Measurements from ENCODE around the gene GLP1R.

The GLP1R gene

DNA sequence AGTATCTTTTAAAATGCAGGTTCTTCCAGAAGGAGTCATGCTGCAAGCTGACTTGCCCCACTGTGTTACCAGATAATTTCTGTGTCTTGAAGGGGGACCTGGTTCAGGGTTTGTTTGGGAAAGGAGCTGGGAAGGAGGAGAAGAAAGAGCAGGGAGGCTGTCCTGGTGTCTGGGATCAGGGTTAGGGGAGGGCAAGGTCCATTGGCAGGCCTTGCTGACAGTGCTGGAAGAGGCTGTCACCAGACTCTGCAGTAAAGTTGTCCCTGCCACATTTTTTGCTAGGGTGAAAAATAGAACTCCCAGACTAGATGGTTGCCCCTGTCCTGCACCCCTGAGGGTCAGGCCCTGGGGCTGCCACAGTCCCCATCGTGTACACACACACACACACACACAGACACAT is 14.9 kb downstream of the GLP1R start:
- no peak for DNase-seq

DNA sequence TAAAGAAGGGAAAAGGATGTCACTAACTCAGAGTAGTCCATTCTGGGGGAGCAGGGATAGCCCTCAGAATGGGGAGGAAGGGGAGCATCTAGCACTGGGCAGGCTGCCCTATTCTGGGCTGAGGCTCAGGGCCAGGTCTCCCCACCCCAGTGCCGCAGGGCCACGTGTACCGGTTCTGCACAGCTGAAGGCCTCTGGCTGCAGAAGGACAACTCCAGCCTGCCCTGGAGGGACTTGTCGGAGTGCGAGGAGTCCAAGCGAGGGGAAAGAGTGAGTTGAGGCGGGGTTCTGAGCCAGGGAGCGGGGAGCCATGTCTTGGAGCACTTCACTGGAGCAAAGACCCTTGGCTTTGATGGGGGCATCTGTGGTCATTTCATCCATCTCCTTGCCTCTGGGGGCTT is 17.0 kb downstream of the GLP1R start:
- DNase-seq = no peak

DNA sequence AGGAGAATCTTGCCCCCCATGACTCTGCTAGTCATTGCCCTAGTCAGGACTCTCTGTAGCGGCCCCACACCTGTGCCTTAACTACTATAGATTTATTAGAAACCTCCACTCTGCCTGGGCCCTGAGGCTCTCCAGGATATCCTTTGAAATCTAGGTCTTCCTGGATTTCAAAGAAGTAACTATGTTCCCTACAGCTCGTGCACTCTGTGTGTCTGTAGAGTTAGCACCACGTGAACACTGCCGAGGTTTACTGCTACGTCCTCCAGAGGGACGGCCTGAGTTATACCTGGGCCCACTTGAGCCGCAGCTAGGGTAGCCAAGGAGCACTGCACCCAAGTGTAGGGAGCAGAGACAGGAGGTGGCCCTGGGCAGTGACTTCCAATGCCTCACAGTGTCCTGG is 19.8 kb downstream of the GLP1R start:
- DNase-seq = no peak

DNA sequence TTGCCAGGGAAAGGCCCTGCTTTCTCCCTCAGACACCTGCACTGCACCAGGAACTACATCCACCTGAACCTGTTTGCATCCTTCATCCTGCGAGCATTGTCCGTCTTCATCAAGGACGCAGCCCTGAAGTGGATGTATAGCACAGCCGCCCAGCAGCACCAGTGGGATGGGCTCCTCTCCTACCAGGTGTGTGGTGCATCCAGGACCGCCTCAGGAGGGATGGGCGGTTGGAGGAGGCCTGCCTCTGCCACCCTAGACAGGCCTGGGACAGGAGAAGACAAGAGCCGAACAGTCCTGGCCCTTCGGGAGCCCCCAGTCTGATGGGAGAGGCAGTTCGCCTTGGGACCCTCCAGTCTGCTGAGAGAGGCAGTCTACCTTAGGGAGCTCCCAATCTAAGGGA is 24.2 kb downstream of the GLP1R start:
- DNase-seq = no peak

DNA sequence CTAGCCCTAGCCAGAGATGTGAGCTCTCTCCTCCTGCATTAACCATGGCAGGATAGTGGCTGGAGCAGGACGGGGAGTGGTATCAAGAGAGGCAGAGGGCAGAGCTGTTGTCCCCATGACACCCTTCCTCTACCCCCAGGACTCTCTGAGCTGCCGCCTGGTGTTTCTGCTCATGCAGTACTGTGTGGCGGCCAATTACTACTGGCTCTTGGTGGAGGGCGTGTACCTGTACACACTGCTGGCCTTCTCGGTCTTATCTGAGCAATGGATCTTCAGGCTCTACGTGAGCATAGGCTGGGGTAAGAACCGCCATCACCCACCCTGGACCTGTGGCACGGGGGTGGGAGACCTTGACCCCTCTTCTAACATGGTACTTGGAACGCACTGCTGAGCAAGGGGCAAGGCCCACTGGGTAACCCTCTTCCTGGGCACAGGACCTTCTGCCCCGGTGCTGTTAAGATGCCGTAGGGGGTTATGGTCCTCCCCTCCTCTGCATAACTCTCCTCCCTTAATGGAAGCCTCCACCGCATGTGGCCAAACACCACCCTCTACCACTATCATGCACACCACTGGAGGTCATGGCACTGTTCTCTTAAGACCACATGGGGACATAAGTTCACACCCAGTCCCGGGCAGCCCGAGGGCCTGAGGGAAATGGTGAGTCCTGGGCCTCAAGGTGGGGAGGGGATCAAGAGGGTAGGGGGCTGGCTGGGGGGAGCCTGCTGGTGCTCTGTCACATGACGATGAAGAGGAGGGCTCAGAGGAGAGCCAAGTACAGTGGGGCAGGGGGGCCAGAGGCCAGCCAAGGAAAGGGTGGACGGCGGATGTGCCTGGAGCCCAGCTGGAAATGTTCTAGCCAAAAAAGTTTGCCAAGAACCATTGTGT is 25.1 kb downstream of the GLP1R start:
- no peak for DNase-seq

DNA sequence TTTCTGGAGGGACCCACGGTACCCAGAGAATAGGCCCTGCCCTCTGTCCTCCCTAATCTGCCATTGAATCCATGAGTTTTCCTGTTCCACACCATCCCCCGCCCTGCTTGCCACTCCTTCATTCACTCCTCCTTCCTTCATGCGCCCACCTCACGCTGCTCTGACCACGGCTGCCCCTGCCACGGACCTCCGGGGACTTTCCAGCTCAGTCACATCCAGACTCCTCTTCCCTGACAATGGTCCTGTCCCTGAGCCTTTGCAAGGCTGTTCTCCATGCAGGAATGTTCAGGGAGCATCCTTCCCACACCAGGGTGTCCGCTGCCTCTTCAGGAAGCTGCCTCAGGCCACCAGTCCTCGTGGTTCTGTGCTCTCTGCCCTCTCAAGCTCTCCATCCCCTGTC is 25.9 kb downstream of the GLP1R start:
- DNase-seq = no peak

DNA sequence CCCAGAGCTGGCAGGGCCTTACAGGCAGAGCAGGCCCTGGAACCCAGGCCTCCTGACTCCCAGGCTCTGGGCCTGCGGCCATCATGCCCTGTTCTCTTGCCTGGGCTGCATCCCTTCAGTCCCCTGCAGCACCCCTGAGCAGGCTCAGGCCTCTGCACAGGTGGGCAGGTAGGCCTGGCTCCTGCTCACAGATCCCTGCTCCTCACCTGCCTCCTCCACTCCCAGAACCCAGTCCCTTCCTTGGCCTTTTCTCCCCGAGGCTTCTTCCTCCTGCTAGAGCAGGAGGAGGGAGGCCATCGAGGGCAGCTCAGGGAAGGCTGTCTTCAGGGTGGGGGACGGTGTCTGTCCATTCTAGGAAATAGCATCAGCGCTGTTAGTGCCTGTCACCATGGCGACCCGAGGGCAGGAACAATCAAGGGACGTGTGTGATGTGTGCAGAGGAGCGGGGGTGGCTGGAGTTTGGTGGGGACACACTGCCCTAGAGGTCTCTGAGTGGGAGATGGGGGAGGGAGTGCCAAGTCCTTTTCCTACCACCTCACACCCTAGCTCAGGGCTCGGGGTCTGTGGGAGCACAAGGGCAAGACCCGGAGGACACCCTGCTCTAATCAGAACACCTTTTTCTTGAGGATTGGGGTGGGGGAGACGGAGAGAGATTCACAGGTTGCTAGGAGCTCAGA is 26.6 kb downstream of the GLP1R start:
- no peak for DNase-seq

DNA sequence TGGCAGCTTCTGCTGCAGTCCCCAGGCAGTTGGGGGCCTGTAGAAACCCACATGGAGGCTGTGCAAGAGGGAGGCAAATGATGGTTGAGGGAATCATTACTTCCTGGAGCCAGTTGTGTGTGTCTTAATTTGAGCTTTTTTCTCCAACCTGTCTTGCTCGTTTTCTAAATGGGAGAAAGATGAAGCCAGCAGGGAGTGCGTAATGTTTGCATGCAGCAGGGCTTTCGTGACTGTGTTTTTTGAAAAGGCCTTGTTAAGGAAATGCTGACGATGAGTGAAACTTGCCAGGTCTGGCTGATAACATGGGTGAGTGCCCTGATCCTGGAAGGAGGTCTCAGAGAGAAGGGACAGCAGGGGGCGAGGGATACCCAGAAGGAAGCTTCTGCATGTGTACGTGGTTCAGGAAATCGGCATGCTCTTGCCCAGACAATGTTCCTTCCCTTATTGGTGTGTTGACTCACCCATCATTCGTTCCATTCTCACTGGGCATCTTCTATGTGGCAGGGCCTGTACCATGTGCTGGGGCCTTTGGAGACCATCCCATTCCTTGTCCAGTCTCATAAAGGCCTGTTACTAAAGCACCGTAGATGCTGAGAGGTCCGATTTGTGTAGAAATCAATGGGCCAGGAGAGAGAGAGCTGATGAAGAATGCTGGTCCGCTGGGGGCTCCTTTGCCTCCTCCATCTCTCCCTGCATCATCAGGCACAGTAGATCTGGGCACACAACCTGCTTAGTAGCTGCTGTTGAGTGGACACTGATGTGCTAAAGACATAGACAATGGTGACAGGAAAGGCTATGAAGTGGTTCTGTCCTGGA is 27.4 kb downstream of the GLP1R start:
- no peak for DNase-seq

DNA sequence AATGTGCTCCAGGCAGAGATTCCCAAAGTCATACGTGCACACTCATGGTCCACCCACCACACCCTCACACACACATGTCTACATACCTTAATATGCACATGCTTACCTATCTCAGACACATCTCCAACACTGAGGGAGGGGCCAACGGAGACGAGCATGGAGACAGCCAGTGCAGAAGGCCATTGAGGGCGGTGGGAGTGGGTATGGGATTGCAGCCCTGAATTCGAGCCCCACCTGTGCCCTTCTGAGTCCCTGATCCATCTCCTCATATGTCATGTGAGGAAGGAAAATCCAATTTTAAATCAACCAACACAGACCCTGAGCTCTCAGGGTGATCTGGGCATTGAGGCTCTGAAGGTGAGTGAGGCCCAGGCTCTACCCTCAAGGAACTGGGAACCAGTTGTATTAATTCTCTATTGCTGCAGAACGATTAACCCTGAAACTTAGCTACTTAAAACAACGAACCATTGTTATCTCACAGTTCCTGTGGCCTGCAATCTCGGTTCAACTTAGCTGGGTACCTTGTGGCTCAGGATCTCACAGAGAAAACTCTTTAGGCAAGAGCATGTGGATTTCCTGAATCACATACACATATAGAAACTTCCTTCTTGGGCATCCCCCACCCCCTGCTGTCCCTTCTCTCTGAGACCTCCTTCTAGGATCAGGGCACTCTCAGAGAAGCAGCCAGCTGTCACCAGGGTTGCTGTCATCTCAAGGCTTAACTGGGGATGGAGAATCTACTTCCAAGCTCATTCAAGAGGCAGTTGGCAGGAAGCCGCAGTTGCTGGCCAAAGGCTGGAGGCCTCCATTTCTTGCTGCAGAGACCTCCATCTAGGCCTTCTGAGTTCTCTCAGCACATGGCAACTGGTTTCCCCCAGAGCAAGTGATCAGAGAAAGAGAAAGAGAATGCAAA is 28.3 kb downstream of the GLP1R start:
- DNase-seq = no peak

DNA sequence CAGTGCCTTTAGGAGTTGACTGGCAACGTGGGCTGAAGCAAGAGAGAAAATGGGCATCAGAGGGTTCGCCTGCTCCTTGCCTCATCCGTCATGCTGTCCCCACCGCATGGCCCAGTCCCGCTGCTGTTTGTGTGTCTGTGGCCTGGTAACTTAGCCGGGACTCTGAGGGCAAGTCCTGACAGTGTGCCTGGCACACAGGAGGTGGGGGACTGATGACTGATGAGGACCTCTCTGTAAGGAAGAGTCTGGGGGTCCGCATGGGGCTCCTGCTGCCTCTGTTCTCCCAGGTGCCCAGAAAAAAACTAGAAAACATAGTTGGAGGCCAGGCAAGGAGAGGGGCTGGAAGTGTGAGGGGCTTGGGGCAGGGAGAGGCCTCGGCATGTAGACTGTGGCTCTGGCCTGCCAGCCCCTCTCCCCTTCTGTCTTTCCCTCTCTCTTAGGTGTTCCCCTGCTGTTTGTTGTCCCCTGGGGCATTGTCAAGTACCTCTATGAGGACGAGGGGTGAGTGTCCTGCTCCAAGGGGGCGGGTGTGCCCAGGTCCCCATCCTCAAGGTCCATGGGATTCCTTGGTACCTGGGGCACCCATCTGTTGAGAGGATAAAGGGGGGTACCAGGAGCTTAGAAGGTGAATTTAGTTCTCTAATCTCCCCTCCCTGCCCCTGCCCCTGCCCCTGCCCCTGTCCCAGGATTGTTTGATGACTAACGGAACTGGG is 29.5 kb downstream of the GLP1R start:
- DNase-seq = no peak

DNA sequence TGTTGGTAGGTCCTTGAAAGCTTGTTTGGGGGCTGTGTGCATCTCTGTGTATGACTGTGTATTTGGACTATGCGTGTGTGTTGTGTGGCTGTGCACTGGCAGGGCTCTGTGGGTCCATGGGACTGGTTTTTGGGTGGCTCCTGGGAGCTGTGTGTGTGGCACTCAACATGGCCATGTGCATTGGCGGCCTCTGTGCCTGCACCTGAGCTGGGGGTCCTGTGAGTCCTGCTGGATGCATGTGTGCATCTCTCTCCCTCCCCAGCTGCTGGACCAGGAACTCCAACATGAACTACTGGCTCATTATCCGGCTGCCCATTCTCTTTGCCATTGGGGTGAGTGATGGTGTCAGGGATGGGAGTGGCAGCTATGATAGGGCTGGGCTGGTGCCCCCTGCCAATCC is 30.1 kb downstream of the GLP1R start:
- DNase-seq = no peak

DNA sequence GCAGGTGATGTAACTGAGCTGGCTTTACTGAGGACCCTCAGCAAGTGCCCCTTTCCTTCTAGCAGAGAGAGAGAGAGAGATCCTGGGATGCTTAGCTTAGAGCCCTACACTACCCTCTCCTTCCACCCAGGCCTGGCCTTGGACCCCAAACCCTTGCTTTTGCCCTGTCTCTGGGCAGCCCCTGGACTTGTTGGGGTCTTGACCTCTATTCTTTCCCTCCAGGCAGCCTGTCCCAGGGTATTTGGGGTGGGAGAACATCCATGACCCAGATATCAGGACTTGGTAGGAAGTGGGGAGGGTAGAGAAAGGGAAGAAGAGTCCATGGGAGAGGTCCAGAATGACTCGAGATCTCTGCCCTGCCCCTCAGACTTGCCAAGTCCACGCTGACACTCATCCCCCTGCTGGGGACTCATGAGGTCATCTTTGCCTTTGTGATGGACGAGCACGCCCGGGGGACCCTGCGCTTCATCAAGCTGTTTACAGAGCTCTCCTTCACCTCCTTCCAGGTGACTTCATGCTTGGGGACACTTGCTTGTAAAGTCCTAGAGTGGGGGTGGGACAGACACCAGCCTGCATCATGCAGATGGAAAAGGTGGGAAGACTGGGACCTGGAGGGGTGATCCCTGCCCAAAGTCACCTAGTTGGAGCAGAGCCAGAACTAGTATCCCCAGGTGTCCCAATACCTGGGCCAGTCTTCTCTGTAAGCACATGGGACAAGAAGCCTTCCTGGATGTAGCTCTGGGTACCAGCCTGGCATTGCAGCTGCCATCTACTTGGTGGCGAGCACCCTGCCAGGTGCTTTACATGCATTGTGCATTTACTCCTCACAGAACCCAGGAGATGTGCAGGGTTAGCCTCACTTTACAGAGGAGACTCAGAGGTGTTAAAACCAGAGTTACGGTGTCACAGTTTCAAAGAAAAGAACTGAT is 30.9 kb downstream of the GLP1R start:
- no peak for DNase-seq

DNA sequence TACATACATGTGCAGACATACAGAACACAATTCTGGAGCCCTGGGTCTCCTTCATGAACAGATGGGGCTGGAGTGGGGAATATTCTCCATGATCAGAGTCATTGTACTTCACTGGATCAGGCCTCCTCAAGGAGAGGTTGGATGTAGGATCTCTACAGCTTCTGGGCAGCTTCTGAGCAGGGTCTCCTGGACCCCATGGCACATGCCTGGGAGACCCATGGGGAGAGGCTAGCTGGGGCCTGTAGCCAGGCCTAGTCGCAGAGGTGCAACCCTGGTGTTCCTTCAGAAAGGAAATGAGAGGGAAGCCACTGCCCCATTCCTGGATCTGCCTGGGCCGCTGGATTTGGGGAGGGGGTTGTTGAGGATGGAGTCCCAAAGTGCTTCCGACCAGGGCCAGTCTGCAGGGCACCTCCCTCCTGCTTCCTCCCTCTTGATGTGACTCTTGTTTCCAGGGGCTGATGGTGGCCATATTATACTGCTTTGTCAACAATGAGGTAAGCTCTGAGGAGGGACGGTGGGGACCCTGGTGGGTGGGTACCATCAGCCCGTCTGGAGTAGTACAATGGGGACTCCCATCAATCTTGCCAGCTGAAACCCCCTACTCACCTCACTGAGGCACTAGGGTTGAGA is 31.8 kb downstream of the GLP1R start:
- no peak for DNase-seq

DNA sequence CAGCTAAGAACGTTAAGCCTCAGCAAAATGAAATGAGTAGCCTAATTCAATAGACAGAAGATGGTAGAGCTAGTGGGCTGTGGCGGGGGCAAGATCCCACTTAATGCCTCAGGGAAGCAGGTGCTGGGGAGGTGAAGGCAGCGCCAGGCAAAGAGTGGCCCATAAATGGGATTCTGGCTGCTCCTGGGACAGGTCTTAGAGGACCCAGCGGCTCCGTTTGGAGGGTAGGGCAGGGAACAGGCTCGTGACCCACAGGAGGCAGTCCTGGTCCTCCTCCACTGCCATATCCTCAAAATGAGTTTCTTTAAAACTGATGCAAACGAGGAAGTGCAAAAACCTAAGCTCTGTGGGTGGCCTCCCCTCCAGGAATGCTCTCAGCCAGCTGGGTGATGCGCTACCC is 33.7 kb downstream of the GLP1R start:
- DNase-seq = no peak

DNA sequence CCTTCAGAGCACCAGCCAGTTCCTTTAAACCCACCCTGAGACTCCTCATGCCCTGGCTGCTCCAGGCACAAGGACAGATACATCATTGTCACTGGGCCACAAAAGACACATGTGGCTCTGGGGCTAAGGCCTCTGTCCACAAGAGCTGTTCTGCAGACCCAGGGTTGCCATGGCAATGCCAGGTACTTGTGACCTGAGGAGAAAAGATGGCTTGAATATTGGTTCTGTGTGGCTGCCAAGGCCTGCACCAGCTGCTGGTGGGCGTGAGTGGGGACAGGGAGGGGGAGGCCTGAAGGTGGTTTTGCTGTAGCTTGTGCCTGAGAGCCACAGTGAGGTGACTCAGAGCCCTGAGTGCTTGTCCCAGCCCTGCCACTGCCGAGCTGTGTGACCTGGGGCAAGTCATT is 34.7 kb downstream of the GLP1R start:
- no peak for DNase-seq

DNA sequence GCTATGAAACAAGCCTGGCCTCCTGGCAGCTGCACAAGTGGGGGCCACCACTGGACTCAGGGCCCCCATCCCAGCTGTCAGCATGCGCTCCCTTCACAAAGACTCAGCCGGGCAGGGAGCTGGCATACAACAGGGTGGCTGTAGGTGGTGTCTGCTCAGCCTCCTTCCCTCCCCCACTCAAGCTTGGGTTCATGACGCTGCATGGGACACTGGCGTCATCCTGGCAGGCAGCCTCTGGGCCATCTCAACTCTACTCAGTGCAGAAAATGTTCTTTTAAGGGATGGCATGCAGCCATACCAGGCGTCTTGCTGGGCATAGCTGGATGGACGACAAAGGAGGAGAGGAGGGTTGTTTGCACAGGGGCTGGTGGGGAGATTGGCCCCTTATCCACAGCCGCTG is 35.9 kb downstream of the GLP1R start:
- no peak for DNase-seq

DNA sequence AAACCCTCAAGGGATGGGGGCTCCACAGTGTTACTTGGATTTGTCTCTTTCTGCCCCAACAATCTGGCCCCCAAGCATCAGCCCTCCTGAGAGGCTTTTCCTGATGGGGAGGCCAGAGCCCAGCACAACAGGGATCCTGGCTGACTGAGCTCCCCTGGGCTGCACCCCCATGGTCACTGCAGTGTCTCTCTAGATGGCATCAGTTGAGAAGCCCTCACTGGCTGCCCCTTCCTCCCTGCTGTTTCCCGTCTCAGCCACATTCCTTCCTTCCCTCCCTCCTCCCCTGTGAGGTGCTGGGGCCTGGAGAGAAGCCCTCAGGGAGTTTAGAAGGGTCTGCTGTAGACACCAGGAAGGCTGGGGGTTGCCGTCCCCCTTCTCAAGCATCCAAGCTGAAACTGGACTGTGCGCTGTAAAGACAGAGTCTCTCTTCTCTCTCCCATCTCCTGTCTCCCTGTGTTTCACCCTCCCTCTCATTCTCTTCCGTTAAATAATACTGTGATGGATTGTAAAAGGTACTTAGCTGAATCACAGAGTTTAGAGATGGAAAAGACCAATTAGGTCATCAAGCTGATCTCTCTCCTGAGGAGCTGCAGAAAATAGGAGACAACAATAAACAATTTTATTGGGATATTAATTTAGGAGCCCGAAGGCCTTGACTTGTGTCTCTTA is 36.7 kb downstream of the GLP1R start:
- DNase-seq = no peak

DNA sequence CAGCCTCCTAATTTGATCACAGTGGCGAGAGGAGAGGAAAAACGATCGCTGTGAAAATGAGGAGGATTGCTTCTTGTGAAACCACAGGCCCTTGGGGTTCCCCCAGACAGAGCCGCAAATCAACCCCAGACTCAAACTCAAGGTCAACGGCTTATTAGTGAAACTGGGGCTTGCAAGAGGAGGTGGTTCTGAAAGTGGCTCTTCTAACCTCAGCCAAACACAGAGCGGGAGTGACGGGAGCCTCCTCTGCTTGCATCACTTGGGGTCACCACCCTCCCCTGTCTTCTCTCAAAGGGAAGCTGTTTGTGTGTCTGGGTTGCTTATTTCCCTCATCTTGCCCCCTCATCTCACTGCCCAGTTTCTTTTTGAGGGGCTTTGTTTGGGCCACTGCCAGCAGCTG is 37.7 kb downstream of the GLP1R start:
- DNase-seq = no peak

DNA sequence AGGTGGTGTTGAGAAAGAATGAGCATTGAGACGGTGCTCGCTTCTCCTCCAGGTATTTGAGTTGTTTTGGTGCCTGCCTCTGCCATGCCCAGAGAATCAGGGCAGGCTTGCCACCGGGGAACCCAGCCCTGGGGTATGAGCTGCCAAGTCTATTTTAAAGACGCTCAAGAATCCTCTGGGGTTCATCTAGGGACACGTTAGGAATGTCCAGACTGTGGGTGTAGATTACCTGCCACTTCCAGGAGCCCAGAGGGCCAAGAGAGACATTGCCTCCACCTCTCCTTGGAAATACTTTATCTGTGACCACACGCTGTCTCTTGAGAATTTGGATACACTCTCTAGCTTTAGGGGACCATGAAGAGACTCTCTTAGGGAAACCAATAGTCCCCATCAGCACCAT is 38.1 kb downstream of the GLP1R start:
- DNase-seq = no peak

DNA sequence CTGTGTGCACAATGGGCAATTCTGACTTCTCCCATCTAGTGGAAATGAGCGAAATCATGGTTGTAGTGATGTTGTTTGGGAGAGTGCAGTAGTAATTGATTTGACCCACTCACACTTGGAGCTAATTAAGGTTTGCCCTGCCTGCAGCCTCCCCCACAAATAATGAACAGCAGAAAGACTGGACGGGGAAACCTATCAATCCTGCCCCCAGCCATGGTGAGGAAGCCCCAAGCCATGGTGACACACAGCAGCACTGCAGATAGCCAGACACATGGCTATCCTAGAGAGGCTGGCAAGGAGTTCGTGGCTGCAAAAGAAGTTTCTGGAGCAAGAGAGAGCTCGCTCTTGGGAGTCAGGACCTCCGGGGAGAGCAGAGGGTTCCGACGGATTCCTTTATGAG is 38.6 kb downstream of the GLP1R start:
- no peak for DNase-seq
